ENCODE data around the gene KLHL30. TPM values are rescaled to one million over a fixed set of nuclear protein-coding genes. Genes with fewer than 3 reads are reported as not detected.

Gene KLHL30
- total RNA-seq, 2 donors from 2014 or later = 0.07 to 0.13 TPM

- TF ChIP-seq, protein P1, sequence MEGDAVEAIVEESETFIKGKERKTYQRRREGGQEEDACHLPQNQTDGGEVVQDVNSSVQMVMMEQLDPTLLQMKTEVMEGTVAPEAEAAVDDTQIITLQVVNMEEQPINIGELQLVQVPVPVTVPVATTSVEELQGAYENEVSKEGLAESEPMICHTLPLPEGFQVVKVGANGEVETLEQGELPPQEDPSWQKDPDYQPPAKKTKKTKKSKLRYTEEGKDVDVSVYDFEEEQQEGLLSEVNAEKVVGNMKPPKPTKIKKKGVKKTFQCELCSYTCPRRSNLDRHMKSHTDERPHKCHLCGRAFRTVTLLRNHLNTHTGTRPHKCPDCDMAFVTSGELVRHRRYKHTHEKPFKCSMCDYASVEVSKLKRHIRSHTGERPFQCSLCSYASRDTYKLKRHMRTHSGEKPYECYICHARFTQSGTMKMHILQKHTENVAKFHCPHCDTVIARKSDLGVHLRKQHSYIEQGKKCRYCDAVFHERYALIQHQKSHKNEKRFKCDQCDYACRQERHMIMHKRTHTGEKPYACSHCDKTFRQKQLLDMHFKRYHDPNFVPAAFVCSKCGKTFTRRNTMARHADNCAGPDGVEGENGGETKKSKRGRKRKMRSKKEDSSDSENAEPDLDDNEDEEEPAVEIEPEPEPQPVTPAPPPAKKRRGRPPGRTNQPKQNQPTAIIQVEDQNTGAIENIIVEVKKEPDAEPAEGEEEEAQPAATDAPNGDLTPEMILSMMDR (IDR thresholded peaks at IDR 0.05) = no peak
- Histone ChIP-seq H3K36me3 (peaks cover 7% of the 10 kb centered on the region), H3K4me3 (no peak overlapping the region), H3K4me1 (peaks cover 2% of the 10 kb centered on the region), H3K27ac (no peak overlapping the region), H3K27me3 (peaks cover 14% of the 10 kb centered on the region), H3K9ac (ENCODE audit: low read depth in 2 of 2, low read length in 2 of 2) (no peak overlapping the region), H3K9me3 (no peaks in the 10 kb centered on the region)
- DNase-seq = no peak
- intact Hi-C loops (cut with DNase I) = no loop called here
These were observed 29.3 kb downstream of the KLHL30 start for GRCh38 chr2:238167761-238168160.

GRCh38 chr2:238168196-238169047, 30.0 kb downstream of the KLHL30 start:
- H3K9me3 ChIP-seq = no peaks in the 10 kb centered on the region
- no peak overlapping the region for H3K27ac ChIP-seq
- peaks cover 10% of the 10 kb centered on the region for H3K27me3 ChIP-seq
- DNase-seq = no peak
- H3K4me3 ChIP-seq = no peak overlapping the region
- no peak overlapping the region for H3K9ac ChIP-seq (ENCODE audit: low read depth in 2 of 2, low read length in 2 of 2)
- H3K36me3 ChIP-seq = peaks cover 8% of the 10 kb centered on the region
- peaks cover 2% of the 10 kb centered on the region for H3K4me1 ChIP-seq
- TF ChIP-seq, protein P1 (IDR thresholded peaks at IDR 0.05) = no peak
- intact Hi-C loops (cut with DNase I) = no loop called here

DNA sequence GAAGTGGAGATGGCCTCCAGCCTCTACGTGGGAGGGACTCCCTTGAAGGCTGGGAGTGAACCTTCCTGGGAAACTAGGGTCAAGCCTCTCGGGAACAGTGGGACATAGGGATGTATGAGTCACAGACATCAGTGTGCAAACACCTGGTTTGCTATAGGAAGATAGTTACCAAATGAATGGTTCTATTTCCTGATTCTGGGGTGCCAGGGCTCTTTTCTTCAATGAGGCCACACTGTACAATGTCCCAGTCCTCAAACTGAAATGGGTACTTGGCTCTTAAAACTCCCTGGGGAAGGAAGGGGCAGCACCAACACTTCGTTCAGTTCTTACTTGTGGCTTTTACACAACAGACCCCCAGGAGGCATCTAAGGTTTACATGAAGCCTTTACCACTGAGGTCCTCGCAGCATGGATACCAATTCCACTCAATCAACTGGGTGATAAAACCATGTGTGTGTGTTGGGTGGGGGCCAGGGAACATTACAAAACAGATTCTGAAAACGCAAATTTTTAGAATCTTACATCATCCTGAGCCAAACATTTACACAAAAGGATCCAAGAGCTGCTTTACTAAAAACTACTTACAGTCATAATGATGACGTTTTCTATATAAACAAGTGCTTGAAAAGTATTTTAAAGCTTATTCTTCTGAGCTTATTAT, 30.7 kb downstream of the KLHL30 start:
- Histone ChIP-seq H3K9ac (ENCODE audit: low read depth in 2 of 2, low read length in 2 of 2) (no peak overlapping the region), H3K36me3 (peaks cover 8% of the 10 kb centered on the region), H3K27me3 (peaks cover 2% of the 10 kb centered on the region), H3K9me3 (no peaks in the 10 kb centered on the region), H3K4me1 (peaks cover 2% of the 10 kb centered on the region), H3K4me3 (no peak overlapping the region), H3K27ac (peak overlapping the region; percentile 48)
- no peak for DNase-seq
- intact Hi-C loops (cut with DNase I) = no loop called here
- TF ChIP-seq, protein P1 (IDR thresholded peaks at IDR 0.05) = no peak

DNA sequence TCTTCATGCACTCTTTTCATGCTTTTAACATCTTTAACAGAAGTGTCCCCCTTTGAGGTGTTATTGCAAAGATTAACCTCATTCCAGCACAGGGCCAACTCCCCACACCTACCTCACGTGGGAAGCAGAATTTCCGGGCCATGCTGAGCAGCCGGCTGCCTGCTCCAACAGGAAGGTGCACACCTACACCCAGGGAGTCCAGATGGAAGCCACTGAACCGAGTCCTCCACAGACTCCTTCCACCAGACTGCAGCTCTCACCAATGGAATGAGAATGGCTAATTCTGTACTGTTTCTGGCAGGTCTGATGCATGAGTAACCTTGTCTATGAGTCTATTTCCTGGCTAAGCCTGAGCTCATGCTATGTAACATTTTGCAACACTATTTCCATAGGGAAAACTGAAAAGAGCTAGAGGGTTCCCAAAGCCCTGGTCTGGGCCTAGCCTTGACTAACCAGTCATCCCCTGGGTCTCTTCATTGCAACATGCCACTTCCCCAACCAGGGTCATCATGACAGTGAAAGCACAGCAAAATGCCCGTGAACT, 31.3 kb downstream of the KLHL30 start:
- DNase-seq = no peak

More for the DNA sequence above, 31.3 kb downstream of the KLHL30 start:
- Histone ChIP-seq H3K9ac (ENCODE audit: low read depth in 2 of 2, low read length in 2 of 2) (no peak overlapping the region), H3K4me1 (peaks cover 2% of the 10 kb centered on the region), H3K27ac (peak overlapping the region; percentile 48), H3K27me3 (no peaks in the 10 kb centered on the region), H3K9me3 (no peaks in the 10 kb centered on the region), H3K4me3 (no peak overlapping the region), H3K36me3 (peaks cover 8% of the 10 kb centered on the region)
- TF ChIP-seq, protein P1 (IDR thresholded peaks at IDR 0.05) = no peak
- intact Hi-C loops (cut with DNase I) = no loop called here

Measured in colonic mucosa (tissue), 4 donors.